GM21528 (cell line): ENCODE results near the gene SHISAL1.

Experiments
- ATAC-seq: cut with Tn5 transposase; IDR thresholded peaks from one replicate; pipeline ENCODE4 v1.9.1; 2021; ENCODE audit warnings: mild to moderate bottlenecking, moderate library complexity; ENCODE audit not compliant: unreplicated experiment, low FRiP score

The SHISAL1 gene

DNA sequence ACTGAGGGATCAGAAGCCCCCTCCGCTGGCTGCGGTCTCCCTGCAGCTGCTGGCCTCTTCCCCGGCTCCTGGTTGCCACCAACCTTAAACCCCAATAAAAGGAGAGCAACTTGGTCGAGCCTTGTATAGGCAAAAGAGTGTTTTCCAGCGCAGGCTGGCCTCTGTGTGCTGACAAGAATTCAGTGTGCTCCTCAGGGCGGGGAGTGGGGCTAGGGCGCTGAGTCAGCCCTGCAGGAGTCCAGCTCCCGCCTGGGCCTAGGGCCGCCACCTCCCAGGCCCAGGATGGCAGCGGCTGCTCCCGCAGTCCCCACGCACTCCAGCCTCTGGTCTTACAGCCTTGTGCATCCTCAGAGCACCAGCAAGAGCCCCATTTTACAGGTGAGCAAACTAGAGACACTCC lies at the start of gene SHISAL1:
SHISAL1 (minus strand) TSS at position 186 of the 400 bp plus-strand sequence. CDS start 12,006 bp downstream, outside the sequence.
- no peak for ATAC-seq

DNA sequence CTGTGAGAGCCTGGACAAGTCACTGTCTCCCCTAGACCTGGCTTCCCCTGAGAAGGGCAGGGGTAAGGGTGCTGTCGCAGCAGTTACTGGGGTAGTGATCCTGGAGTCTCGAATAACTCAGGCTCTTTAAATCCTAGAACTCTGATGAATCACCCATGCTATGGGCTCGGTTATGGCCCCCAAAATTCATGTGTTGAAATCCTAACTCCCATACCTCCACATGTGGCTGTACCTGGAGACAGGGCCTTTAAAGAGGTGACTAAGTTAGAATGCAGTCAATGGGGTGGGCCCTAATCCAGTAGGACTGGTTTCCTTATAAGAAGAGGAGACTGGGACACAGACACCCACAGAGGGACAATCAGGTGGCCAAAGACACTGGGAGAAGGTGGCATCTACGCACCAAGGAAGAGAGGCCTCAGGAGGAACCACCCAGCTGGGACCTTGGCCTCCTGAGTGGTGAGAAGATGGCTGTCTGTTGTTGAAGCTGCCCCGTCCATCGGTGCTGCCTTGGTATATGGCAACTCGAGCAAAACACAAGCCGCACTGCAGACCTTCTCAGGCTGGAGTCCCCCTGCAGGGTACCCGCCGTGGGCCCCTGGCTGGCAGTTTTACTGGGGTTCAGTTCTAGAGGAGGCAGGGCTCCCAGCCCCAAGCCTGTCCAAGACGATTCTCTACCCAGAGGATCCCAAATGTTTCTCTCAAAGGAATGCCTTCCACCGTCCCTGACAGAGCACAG lies 48.8 kb upstream of the SHISAL1 start:
- ATAC-seq: no peak

DNA sequence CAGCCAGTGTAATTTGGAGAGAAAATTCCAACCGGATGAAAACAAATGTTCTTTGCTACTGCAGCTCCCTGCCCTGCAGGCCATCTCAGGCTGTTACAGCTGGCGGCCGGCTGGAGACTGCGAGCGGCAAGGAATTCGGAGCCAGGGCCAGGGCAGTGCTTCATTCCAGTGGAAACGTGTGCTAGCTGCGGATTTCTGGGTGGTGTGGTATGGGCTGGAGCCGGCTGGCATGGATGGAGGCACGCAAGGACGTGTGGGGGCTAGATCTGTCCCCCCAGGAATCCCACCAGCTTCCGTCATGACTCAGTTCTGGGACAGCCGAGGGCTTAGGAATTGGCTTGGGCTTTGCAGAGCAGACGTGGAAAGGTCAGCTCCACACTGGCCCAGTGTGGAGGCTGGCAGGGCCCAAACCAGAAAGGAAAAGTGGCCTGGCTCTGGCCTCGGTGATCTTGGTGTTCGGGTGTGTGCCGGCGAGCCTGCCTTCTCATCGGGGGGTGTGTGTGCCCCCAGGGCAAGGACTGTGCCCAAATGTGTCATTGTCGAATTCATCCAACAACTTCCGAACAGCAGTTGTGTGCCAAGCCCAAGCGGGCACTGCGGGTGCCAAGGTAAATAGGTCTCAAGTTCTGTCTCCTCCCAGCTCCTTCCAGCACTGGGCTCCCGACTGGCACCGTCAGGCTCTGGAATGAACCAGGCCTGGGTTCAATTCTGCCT lies 48.1 kb upstream of the SHISAL1 start:
- ATAC-seq: no peak

GRCh38 chr22:44360306-44360667 lies 47.5 kb upstream of the SHISAL1 start:
- ATAC-seq: no peak

DNA sequence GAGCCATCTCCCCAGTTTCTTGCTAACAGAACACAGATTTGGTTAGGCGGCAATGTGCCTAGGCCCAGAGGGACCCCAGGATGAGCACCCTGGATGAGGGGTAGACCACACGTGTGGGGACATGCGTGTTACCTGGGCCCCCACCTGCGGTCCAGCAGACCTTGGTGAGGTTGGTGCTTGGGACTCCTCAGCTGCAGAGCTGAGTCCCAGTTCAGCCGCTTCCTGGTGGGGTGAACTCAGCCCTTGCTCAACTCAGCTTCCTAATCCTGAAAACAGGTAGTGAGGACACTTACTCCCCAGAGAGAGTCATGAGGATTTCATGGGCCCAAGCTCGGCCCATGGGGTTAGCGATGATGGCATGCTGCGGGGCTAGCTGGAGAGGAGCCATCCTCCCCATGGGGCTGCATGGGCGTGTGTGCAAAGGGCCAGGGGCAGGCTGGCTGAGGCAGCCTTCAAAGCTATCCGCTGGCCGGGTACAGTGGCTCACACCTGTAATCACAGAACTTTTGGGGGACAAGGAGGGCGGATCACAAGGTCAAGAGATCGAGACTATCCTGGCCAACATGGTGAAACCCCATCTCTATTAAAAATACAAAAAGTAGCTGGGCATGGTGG lies 46.9 kb upstream of the SHISAL1 start:
- ATAC-seq: no peak

DNA sequence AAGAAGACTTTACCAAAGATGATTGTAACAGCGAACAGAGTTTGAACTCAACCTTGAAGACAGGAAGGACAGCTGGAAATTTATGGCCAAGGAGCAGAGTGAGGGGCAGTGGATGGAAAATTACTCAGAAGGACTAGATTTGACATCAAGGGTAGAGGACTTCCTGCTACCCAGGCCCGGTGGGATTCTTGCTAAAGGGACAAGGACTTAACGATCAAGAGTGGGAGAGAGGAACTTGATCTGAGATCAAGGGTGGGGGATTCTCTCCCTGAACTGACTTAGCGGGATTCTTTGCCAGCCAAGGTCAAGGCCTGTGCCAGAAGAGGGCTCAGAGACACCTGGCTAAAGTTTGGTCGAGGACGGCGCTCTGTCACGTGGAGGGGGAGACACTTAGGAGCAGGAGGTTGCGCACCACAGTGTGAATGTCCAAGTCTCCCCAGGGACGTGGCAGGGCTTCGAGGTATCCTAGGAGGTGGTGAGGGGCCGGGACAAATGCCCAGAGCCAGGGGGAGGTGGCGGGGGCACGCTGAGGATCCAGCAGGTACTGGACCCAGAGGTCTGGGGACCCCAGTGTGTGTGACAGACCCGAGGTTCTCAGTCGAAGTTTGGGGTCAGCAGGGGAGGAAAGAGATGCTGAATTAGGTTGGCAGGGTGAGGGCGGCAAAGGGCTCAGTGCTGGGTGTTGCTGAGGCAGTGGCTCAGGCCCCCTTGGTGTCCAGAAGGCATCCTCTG lies 46.1 kb upstream of the SHISAL1 start:
- no peak for ATAC-seq

DNA sequence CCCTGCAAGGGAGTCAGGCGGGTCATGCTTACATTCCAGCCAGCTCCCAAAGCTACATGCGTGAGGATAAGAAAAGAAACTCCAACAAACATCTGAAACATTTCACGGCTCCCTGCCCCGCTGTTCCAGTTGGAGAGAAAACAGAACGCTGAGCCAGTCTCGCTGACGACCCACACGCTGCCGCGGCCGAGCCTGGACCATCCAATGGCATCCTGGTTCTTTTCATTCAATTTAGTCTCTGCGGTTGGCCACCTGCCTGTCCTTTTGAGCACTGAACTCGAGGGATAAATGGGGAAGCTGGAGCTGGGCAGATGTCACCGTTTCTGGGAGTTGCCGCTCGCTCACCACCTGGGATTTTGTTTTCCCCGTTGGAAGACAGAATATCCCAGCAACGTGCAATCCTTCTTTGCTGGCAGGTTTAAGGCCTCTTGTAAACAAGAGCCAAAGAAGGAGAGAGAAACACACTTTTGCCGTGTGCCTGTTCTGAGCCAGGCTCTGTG lies 45.3 kb upstream of the SHISAL1 start:
- no peak for ATAC-seq

DNA sequence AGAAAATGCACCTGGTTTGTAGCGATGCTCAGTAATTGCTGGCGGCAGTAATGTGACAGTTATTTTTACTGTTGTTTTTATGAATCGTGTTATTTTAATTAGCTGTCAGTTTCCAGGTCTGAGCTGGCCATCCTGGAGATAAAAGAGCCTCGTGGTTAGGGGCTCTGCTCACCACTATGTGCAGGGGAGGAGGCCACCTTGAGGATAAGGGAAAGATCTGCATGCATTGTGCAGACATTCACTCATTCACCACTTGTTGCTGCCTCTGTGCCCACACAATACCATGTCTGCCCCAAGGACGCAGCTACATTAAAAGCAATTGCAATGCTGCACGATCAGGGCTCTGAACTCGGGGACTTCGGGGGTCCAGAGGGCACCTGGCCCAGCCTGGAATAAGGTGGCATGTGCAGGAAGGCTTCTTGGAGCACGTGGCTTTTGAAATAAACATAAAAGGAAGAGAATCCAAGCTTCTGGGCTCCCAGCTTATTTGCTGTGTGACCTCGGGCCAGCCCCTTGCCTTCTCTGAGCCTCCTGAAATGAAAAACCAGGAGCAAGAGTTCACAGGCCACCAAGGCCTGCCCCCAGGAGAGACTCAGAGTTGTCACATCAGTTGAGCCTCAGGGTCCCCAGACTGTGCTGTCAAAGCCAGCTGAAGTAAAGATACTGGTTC lies 44.7 kb upstream of the SHISAL1 start:
- ATAC-seq: no peak

- ATAC-seq: no peak
Observed at GRCh38 chr22:44355716-44356070, 42.9 kb upstream of the SHISAL1 start.

DNA sequence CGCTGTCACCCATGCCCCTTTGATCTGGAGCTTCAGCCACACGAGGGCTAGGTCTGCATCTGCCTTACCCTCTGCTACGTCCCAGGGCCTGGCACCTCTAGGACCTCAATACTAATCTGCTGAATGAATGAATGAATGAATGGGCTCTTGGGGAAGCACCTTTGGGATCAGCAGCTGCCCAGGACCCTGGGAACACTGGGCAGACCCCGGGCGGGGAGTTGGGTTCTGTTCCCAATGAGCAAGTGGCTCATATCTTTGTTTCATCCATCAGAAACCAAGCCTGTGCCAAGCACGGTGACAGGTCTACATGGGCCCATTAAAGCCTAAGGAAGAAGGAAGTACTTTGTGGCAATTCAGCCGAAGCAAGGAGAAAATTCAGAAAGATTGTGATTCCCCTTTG lies 41.5 kb upstream of the SHISAL1 start:
- no peak for ATAC-seq

DNA sequence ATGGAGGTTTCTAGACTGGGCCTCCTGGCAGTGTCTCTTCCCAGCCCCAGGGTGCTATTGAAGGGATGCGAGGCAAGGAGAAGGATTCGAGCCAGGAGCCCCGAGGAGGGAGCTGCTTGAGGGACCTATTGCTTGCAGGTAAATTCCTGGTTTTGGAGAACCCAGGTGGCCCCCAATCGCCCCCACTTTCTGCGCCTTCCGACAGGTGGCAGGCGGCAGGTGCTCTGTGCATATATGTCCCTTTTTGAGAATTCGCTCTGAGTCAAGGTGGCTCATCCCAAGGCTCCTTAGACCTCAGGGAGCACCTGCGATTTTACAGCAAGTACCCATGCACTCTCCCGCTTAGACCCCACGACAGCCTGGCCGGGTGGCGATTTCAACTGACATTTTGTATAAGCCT lies 40.3 kb upstream of the SHISAL1 start:
- ATAC-seq: no peak

DNA sequence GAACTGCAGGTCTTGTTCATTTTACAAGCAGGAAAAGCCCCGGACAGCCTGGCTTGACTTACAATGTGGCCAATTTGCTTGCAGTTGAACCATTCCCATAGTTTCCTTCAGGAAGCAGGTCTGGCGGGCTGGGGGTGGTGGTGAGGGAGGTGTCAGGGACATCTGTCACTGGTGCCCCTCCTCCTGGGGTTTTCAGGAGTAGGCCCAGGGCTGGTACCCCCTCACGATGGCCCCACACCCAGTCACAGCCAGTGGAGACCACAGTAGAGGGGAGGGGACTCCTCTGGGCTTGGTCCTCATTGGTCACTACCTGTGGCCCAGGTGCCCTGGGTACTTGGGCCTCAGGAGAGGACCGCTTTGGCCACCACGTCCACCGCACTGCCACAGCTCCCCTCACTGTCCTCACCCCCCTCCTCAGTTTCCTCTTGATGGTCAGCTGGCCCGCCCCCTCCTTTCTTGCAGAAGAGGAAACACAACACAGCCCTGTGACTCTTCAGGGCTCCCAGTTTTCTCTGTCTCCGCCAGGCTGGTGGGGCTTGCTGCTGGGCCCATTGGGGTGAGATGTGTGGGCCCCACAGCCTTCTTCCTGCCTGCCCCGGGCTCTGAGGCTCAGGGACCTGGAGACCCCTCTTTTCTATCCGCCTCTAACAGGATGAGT lies 39.8 kb upstream of the SHISAL1 start:
- ATAC-seq: no peak

DNA sequence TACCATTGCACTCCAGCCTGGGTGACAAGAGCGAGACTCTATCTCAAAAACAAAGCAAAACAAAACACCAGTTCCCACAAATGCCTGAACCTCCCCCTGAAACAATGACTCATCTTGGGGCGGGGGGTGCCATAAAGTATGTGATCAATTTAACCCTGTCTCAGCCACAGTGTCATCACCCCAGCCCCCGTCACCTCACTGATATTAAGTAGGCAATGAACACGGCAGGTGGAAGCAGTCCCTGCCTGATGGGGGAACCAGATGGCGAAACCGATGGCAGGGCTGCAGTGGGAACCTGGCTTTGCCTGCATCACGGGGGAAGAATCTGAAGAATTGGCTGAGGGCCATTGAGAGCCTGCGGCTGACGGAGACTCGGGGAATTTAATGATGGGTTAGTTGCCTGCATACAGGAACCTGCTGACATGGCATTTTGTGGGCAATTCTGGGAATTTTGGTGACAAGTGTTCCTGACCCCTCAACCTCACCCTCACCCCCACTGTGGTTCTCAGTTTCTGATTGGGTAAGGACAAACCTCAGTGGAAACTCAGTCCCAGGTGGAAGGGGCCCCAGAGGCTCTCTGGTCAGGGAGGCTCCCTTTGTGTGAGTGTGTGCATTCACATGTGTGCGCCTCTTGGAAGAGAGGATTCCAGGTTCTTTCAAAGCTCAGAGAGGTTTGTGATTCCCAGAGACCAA lies 39.1 kb upstream of the SHISAL1 start:
- no peak for ATAC-seq

DNA sequence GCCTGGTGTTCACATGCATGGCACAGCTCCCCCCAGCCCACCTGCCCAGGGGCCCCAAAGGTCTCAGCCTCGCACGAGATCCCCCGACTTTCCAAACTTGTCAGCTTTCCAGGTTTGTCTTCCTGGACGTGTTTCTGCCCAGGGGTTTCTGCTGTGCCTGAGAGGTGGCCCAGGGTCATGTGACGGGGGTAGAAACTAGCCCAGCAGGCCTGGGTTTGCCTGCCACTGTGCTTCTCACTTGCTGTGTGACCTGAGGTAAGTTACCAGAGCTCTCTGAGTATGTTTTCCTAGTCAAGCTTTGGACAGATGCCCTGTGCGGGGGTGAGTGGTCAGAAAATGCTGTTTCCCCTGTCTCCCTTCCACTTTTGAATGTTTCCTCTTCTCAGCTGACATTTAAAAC lies 38.3 kb upstream of the SHISAL1 start:
- ATAC-seq: no peak

GRCh38 chr22:44349594-44349993 lies 36.8 kb upstream of the SHISAL1 start:
- ATAC-seq: no peak

DNA sequence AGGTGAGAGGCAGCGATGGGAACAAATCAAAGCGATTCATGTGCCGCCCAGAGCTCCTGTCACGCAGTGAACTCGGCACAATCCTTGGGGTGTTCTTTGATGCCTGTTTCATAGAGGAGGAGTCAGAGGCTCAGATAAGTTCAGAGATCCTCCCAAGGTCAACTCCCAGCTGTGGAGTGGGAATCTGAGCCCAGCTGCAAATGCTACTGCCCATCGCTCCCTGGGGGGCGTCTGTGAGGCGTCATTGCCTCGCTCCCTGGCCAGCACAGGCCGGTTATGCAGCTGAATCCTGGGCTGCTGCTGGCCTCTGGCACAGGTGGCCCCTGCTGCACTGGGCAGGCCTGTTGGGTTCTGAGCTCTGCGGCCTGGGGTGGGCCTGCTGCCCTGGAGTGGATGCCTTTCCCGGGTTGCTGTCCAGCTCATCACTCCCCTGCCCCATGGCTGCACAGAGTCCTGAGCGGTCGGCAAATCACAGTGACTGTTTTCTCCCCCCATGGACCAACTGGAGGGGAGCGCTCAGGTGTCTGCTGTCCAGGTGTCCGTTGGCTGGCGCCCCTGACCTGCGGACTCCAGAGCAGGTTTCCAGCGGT lies 36.3 kb upstream of the SHISAL1 start:
- no peak for ATAC-seq

DNA sequence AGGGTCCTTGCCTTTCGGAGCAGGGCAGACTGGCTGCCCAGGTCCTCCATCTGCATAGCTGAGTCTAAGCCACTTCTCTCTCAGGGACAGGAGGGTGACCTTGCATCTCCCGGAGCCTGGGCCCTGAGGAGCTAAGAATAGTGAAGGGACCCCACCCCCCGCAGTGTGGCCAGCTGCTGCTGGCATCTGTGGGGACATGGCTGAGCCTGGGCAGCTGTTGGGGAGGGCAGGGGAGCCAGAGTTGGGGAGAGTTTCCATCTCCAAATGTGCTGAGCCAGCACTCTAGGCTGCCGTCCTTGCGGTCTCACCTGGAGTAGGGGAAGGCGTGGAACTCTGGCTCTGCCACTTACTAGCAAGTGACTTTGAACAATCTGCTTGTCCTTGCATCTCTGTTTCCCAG lies 34.8 kb upstream of the SHISAL1 start:
- no peak for ATAC-seq

GRCh38 chr22:44347080-44347479 lies 34.3 kb upstream of the SHISAL1 start:
- ATAC-seq: no peak

GRCh38 chr22:44345872-44346271 lies 33.1 kb upstream of the SHISAL1 start:
- ATAC-seq: no peak
